A673 (cell line): Measurements from ENCODE around the gene LBX1. TPM values are rescaled to one million over a fixed set of nuclear protein-coding genes. Genes with fewer than 3 reads are reported as not detected.
"Not testable (repeated sequence)": the region's sequence is repeated elsewhere in the genome, so short reads cannot be mapped to it uniquely, and the experiment has no call there.

Experiments
- BruUV-seq: library from RNA; stranded (reverse); fragments of 400-500 nt; replicated peaks from 2 replicates; lab custom pipeline; 2021; lab: Mats Ljungman, UMichigan
- CTCF ChIA-PET: fragments of 300-600 bp; sonication (Branson Sonifier 250); formaldehyde crosslinking; loops from one replicate; lab custom pipeline; 2022; ENCODE audit warnings: antibody characterized with exemption; lab: Charles Lee
- POLR2A ChIA-PET: fragments of 300-600 bp; sonication (Branson Sonifier 250); formaldehyde crosslinking; loops from one replicate; lab custom pipeline; 2022; ENCODE audit warnings: antibody characterized with exemption; ENCODE audit not compliant: low non-redundant PET; lab: Charles Lee
- DNase-seq: peaks from one replicate; pipeline ENCODE4 v3.0.0-alpha.2; 2015; ENCODE audit warnings: low spot score
- H3K27ac ChIP-seq: fragments of 200-600 bp; sonication (generic); 2 replicates; pipeline ENCODE4 v1.5.1; 2016; ENCODE audit warnings: mixed run types, low read depth, mild to moderate bottlenecking, mixed read lengths, antibody characterized with exemption, low read length; ENCODE audit not compliant: poor library complexity, severe bottlenecking
- H3K27me3 ChIP-seq: fragments of 200-600 bp; sonication (generic); replicated peaks from 2 replicates; pipeline ENCODE4 v1.6.1; 2017; ENCODE audit warnings: mixed run types, low read depth, mild to moderate bottlenecking, mixed read lengths, antibody characterized with exemption, low read length; ENCODE audit not compliant: insufficient read depth, poor library complexity
- H3K36me3 ChIP-seq: fragments of 200-600 bp; sonication (generic); 2 replicates; pipeline ENCODE4 v1.6.1; 2016; ENCODE audit warnings: mixed run types, mild to moderate bottlenecking, mixed read lengths, antibody characterized with exemption, low read length; ENCODE audit not compliant: insufficient read depth, poor library complexity, severe bottlenecking
- H3K4me1 ChIP-seq: fragments of 200-600 bp; sonication (generic); 2 replicates; pipeline ENCODE4 v1.6.1; 2017; ENCODE audit warnings: mixed run types, mild to moderate bottlenecking, mixed read lengths, antibody characterized with exemption, low read length; ENCODE audit not compliant: insufficient read depth, poor library complexity, severe bottlenecking
- H3K4me3 ChIP-seq: fragments of 200-600 bp; sonication (generic); 2 replicates; pipeline ENCODE4 v1.5.1; 2016; ENCODE audit warnings: low read depth, mixed run types, mild to moderate bottlenecking, mixed read lengths, low read length; ENCODE audit not compliant: poor library complexity, severe bottlenecking
- H3K9me3 ChIP-seq: fragments of 200-600 bp; sonication (generic); 2 replicates; pipeline ENCODE4 v1.6.1; 2016; ENCODE audit warnings: mixed run types, low read depth, mild to moderate bottlenecking, mixed read lengths, antibody characterized with exemption, low read length; ENCODE audit not compliant: poor library complexity, severe bottlenecking
- CTCF ChIP-seq: fragments of 300-800, 200-600 bp; sonication (generic); conservative IDR thresholded peaks from 2 replicates; pipeline ENCODE4 v1.5.1; 2017; ENCODE audit warnings: low read depth, mild to moderate bottlenecking, antibody characterized with exemption, low read length, moderate library complexity, mixed read lengths
- EZH2 ChIP-seq: fragments of 200-600 bp; sonication (generic); IDR thresholded peaks from 2 replicates; pipeline ENCODE4 v1.6.1; 2017; ENCODE audit warnings: borderline replicate concordance, low read depth, mild to moderate bottlenecking, mixed read lengths, antibody characterized with exemption, low read length; ENCODE audit not compliant: poor library complexity, severe bottlenecking
- intact Hi-C: fragments of 100-400 bp; cut with micrococcal nuclease; formaldehyde crosslinking; loops from one replicate; pipeline ENCODE4 v1.10.0; 2022; ENCODE audit not compliant: unreplicated experiment
- total RNA-seq: library from RNA; stranded (reverse); gene quantifications from 2 replicates; pipeline ENCODE4 v1.2.3, GENCODE V29; 2021

LBX1 gene
- total RNA-seq, 1 experiment from 2014 or later, result not detected

GRCh38 chr10:101198326-101198977, 30.8 kb downstream of the LBX1 start:
- H3K36me3 ChIP-seq, H3K9me3 ChIP-seq, intact Hi-C loops, H3K27ac ChIP-seq, H3K4me1 ChIP-seq, POLR2A ChIA-PET, H3K4me3 ChIP-seq, BruUV-seq, CTCF ChIA-PET, DNase-seq, H3K27me3 ChIP-seq: not testable (repeated sequence)

- Histone ChIP-seq H3K4me1 (no peaks in the 10 kb centered on the region), H3K36me3 (no peaks in the 10 kb centered on the region), H3K27ac (no peak overlapping the region), H3K27me3 (no peaks in the 10 kb centered on the region), H3K4me3 (no peak overlapping the region), H3K9me3 (no peaks in the 10 kb centered on the region)
- BruUV-seq, result no TSS peak
- ChIA-PET CTCF (no interaction called here), POLR2A (no interaction called here)
- no peak for DNase-seq
- TF ChIP-seq CTCF (no peak), EZH2 (no peak)
- intact Hi-C loops, result no loop called here
Observed at GRCh38 chr10:101195921-101196320, 33.3 kb downstream of the LBX1 start.

GRCh38 chr10:101189461-101190401, 39.5 kb downstream of the LBX1 start:
- CTCF ChIA-PET, result no interaction called here
- Histone ChIP-seq H3K36me3 (no peaks in the 10 kb centered on the region), H3K27me3 (no peaks in the 10 kb centered on the region), H3K4me3 (no peak overlapping the region), H3K9me3 (no peaks in the 10 kb centered on the region), H3K27ac (no peak overlapping the region), H3K4me1 (no peaks in the 10 kb centered on the region)
- intact Hi-C loops, result no loop called here
- POLR2A ChIA-PET, result no interaction called here
- TF ChIP-seq EZH2, result no peak
- no peak for DNase-seq
- BruUV-seq, result no TSS peak

GRCh38 chr10:101188942-101189341, 40.3 kb downstream of the LBX1 start:
- Histone ChIP-seq H3K27me3 (no peaks in the 10 kb centered on the region), H3K27ac (no peak overlapping the region), H3K4me1 (no peaks in the 10 kb centered on the region), H3K36me3 (no peaks in the 10 kb centered on the region), H3K9me3 (no peaks in the 10 kb centered on the region), H3K4me3 (no peak overlapping the region)
- no TSS peak for BruUV-seq
- DNase-seq, result no peak
- ChIA-PET POLR2A (no interaction called here), CTCF (no interaction called here)
- intact Hi-C loops, result no loop called here
- no peak for TF ChIP-seq CTCF
- no peak for TF ChIP-seq EZH2
